PC-9 (cell line): ENCODE measurements around the gene TELO2. TPM values are rescaled to one million over a fixed set of nuclear protein-coding genes. Genes with fewer than 3 reads are reported as not detected.

Source experiments
- BruUV-seq: library from RNA; stranded (reverse); fragments of 400-500 nt; replicated peaks from 2 replicates; lab custom pipeline; 2021; lab: Mats Ljungman, UMichigan
- CTCF ChIA-PET: fragments of 300-600 bp; sonication (Branson Sonifier 250); formaldehyde crosslinking; loops from one replicate; lab custom pipeline; 2022; ENCODE audit warnings: antibody characterized with exemption; lab: Charles Lee
- POLR2A ChIA-PET: fragments of 300-600 bp; sonication (Branson Sonifier 250); formaldehyde crosslinking; loops from one replicate; lab custom pipeline; 2022; ENCODE audit warnings: antibody characterized with exemption; ENCODE audit not compliant: unreplicated experiment; lab: Charles Lee
- DNase-seq, 2 experiments: peaks; one replicate each; pipeline versions ENCODE4 v3.0.0 to v3.0.0-alpha.2; 2015 to 2022; ENCODE audit warnings: mixed read lengths in 1 of 2
- H2AFZ ChIP-seq: fragments of 200-600 bp; sonication (generic); 2 replicates; pipeline ENCODE4 v1.8.1; 2017; ENCODE audit warnings: antibody characterized with exemption
- H3F3A ChIP-seq: fragments of 200-600 bp; sonication (generic); 2 replicates; pipeline ENCODE4 v1.8.1; 2017; ENCODE audit warnings: antibody characterized with exemption, mild to moderate bottlenecking, low read depth; ENCODE audit not compliant: insufficient read depth
- H3K27ac ChIP-seq: fragments of 200-600 bp; sonication (generic); 2 replicates; pipeline ENCODE4 v1.6.1; 2016; ENCODE audit warnings: mixed run types
- H3K27me3 ChIP-seq: fragments of 200-600 bp; sonication (generic); 2 replicates; pipeline ENCODE4 v1.6.1; 2016; ENCODE audit warnings: low read depth, mixed run types; ENCODE audit not compliant: insufficient read depth
- H3K36me3 ChIP-seq: fragments of 200-600 bp; sonication (generic); 2 replicates; pipeline ENCODE4 v1.6.1; 2016; ENCODE audit warnings: low read depth, mixed run types
- H3K4me1 ChIP-seq: fragments of 200-600 bp; sonication (generic); replicated peaks from 2 replicates; pipeline ENCODE4 v1.6.1; 2016; ENCODE audit warnings: mixed run types; ENCODE audit not compliant: insufficient read depth
- H3K4me2 ChIP-seq: fragments of 200-600 bp; sonication (generic); 2 replicates; pipeline ENCODE4 v1.6.1; 2017; ENCODE audit warnings: mixed run types
- H3K4me3 ChIP-seq: fragments of 200-600 bp; sonication (generic); 2 replicates; pipeline ENCODE4 v1.6.1; 2016; ENCODE audit warnings: mixed run types
- H3K79me2 ChIP-seq: fragments of 200-600 bp; sonication (generic); 2 replicates; pipeline ENCODE4 v1.6.1; 2017; ENCODE audit warnings: low read depth, mixed run types
- H3K9me2 ChIP-seq: fragments of 200-600 bp; sonication (generic); 2 replicates; pipeline ENCODE4 v1.8.1; 2017; ENCODE audit warnings: mild to moderate bottlenecking; ENCODE audit not compliant: insufficient read depth
- H3K9me3 ChIP-seq: fragments of 200-600 bp; sonication (generic); 2 replicates; pipeline ENCODE4 v1.8.1; 2016; ENCODE audit warnings: low read depth; ENCODE audit not compliant: insufficient read depth
- H4K20me1 ChIP-seq: fragments of 200-600 bp; sonication (generic); 2 replicates; pipeline ENCODE4 v1.8.1; 2017; ENCODE audit not compliant: insufficient read depth
- EZH2 ChIP-seq: fragments of 200-600 bp; sonication (generic); IDR thresholded peaks from 2 replicates; pipeline ENCODE4 v1.8.0; 2017; ENCODE audit warnings: antibody characterized with exemption, low read depth
- intact Hi-C: fragments of 100-400 bp; cut with micrococcal nuclease; formaldehyde crosslinking; loops from one replicate; pipeline ENCODE4 v1.10.0; 2022; ENCODE audit not compliant: unreplicated experiment
- total RNA-seq: library from RNA; stranded (reverse); gene quantifications from 2 replicates; pipeline ENCODE4 v1.2.3, GENCODE V29; 2021
- TF ChIP-seq, protein P1 (sequence below): fragments of 200-600 bp; sonication (generic); conservative IDR thresholded peaks from 2 replicates; pipeline ENCODE4 v1.6.1; 2017; ENCODE audit warnings: mixed run types, antibody characterized with exemption, mild to moderate bottlenecking, moderate library complexity

The TELO2 gene
- total RNA-seq, 1 experiment from 2014 or later = 56.0 TPM

DNA sequence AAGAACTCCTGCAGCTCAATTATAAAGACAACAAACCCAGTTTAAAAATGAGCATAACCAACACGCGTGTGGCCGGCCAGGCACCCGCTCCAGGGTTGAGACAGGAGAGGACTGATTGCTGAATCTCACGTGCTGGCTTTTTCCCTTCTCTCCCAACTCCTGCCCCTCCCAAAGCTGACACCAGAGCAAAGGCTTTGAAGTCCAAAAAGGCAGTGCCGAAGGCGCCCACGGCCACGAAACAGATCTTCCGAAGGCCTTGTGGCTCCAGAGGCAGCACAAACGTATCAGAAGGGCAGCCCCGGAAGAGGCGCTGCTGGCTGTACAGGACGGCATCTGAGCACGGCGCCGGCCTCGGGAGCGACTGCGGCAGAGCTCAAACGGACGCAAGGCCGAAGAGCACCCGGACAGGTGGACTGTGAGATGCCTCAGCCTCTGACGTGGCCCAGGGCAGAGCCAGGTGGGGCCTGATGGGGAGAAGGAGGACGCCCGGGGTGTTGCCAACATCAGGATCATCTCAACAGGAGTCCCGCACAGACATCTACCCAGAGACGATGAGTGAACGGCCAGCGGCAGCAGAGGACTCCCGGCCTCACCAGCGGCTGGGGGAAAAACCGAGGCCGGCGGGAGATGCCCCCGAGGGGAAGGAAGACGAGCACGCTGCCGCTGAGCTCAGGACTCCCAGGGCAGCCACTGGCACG lies 28.8 kb upstream of the TELO2 start:
- BruUV-seq = no TSS peak
- CTCF ChIA-PET = no interaction called here
- no peaks in the 10 kb centered on the region for H3K36me3 ChIP-seq

DNA sequence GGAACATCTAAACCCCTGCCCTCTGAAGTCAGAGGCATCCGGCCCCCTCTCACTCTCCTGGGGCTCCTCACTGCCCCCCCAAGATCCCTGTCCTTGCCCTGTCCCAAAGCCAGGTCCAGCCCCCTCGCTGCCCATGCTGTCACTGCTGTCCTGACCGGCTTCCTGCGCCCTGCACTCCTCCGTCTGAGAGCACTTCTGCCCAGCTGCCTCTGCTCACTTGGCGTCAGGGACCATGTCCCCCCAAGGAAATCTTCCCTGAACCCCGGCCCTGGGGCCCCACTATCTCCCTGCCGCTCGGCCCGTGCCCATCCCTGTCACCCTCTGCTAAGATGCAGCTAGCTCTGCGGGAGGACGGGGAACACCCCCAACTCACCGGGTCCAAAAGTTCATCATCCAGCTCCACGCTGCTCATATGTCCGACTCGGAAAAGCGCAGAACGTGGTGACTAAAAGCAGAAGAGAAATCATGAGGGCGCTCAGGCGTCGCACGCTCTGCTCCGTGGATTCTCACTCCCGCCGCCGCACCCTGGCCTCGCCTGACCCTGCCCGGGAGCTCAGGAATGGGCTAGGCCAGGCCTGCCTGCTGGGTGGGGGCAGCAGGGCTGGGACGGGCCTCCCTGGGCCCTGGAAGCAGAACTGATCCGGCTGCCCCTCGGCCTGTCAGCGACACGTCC lies 28.1 kb upstream of the TELO2 start:
- intact Hi-C loops = no loop called here
- peaks cover 5% of the 10 kb centered on the region; the same call in 1 of the 2 replicates for H3K4me1 ChIP-seq
- no peak for DNase-seq
- TF ChIP-seq EZH2 = no peak
- TF ChIP-seq, protein P1, sequence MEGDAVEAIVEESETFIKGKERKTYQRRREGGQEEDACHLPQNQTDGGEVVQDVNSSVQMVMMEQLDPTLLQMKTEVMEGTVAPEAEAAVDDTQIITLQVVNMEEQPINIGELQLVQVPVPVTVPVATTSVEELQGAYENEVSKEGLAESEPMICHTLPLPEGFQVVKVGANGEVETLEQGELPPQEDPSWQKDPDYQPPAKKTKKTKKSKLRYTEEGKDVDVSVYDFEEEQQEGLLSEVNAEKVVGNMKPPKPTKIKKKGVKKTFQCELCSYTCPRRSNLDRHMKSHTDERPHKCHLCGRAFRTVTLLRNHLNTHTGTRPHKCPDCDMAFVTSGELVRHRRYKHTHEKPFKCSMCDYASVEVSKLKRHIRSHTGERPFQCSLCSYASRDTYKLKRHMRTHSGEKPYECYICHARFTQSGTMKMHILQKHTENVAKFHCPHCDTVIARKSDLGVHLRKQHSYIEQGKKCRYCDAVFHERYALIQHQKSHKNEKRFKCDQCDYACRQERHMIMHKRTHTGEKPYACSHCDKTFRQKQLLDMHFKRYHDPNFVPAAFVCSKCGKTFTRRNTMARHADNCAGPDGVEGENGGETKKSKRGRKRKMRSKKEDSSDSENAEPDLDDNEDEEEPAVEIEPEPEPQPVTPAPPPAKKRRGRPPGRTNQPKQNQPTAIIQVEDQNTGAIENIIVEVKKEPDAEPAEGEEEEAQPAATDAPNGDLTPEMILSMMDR = no peak
- no peaks in the 10 kb centered on the region for H3K27me3 ChIP-seq
- no peaks in the 10 kb centered on the region for H3F3A ChIP-seq
- no peaks in the 10 kb centered on the region for H3K36me3 ChIP-seq
- no peaks in the 10 kb centered on the region for H3K9me3 ChIP-seq
- H2AFZ ChIP-seq = no peak overlapping the region
- POLR2A ChIA-PET = no interaction called here
- no peak overlapping the region for H3K4me2 ChIP-seq
- BruUV-seq = no TSS peak
- H3K27ac ChIP-seq = no peak overlapping the region
- no peak overlapping the region for H3K4me3 ChIP-seq
- CTCF ChIA-PET = no interaction called here
- H3K9me2 ChIP-seq = no peaks in the 10 kb centered on the region
- H3K79me2 ChIP-seq = peaks cover 27% of the 10 kb centered on the region
- H4K20me1 ChIP-seq = peaks cover 25% of the 10 kb centered on the region

More for the DNA sequence above, 28.8 kb upstream of the TELO2 start:
- intact Hi-C loops = no loop called here
- POLR2A ChIA-PET = no interaction called here
- Histone ChIP-seq H3K4me2 (no peak overlapping the region), H3K27ac (no peak overlapping the region), H2AFZ (no peak overlapping the region), H3K79me2 (peaks cover 21% of the 10 kb centered on the region), H4K20me1 (peaks cover 21% of the 10 kb centered on the region), H3K9me2 (no peaks in the 10 kb centered on the region), H3K9me3 (no peaks in the 10 kb centered on the region), H3K4me1 (peaks cover 5% of the 10 kb centered on the region; the same call in 1 of the 2 replicates), H3K27me3 (no peaks in the 10 kb centered on the region), H3K4me3 (no peak overlapping the region), H3F3A (no peaks in the 10 kb centered on the region)
- no peak for DNase-seq
- no peak for TF ChIP-seq EZH2

DNA sequence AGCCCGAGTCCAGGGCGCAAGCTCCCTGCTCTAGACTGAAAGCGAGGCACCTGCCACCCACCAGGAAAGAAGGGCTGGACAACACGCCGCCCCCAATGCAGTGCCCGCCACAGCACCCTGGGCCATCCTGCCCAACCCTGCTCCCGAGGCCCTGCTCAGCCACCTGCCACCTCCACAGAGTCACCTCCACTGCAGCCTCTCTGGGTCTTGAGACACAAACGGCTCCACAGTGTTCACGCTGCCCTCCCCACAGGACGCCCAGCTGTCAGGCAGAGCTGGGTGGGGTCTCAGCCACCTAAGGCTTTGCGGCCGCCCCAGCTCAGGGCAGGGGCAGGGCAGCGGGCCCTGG lies 27.6 kb upstream of the TELO2 start:
- Histone ChIP-seq H3K27ac (no peak overlapping the region), H3K4me3 (no peak overlapping the region), H4K20me1 (peaks cover 28% of the 10 kb centered on the region), H3K79me2 (peaks cover 32% of the 10 kb centered on the region), H3F3A (no peaks in the 10 kb centered on the region), H3K27me3 (no peaks in the 10 kb centered on the region), H3K9me3 (no peaks in the 10 kb centered on the region), H3K4me2 (no peak overlapping the region), H3K9me2 (no peaks in the 10 kb centered on the region), H3K4me1 (peaks cover 5% of the 10 kb centered on the region; the same call in 1 of the 2 replicates), H2AFZ (no peak overlapping the region), H3K36me3 (no peaks in the 10 kb centered on the region)
- ChIA-PET POLR2A (no interaction called here), CTCF (no interaction called here)
- TF ChIP-seq, protein P1 = no peak
- TF ChIP-seq EZH2 = no peak
- intact Hi-C loops = no loop called here
- DNase-seq = no peak
- BruUV-seq = no TSS peak
